Pancreas (tissue), 10 donors: Measurements from ENCODE around the gene DDX1. TPM values are rescaled to one million over a fixed set of nuclear protein-coding genes. Genes with fewer than 3 reads are reported as not detected.

Experiments used
- ATAC-seq, 4 donors: fragments of 200-7000 bp; cut with Tn5 transposase; one replicate each; pipeline versions ENCODE4 v1.8.0 to v1.9.1; 2020; ENCODE audit warnings: mild to moderate bottlenecking in 4 of 4, moderate library complexity in 4 of 4
- DNase-seq, 6 donors: peaks; one replicate each; pipeline ENCODE4 v3.0.0-alpha.2; 2020
- FAIRE-seq: peaks from 2 replicates; lab custom pipeline; 2012; peaks lifted over from hg19 to GRCh38; lab: Jason Lieb, UNC
- H3K27ac ChIP-seq, 4 donors: fragments of 200-600 bp; sonication (generic); 1 replicate in 3 of 4; 2 replicates in 1 of 4; pipeline versions ENCODE4 v1.5.0 to v1.8.0; 2020
- H3K27me3 ChIP-seq, 4 donors: fragments of 200-600 bp; one replicate each; pipeline ENCODE4 v1.8.0; 2021
- H3K36me3 ChIP-seq, 3 donors: fragments of 200-600 bp; sonication (generic) in 1 of 3; one replicate each; pipeline versions ENCODE4 v1.5.0 to v1.8.0; 2020 to 2021
- H3K4me1 ChIP-seq, 3 donors: fragments of 200-600 bp; one replicate each; pipeline ENCODE4 v1.8.0; 2021
- H3K4me3 ChIP-seq, 4 donors: fragments of 200-600 bp; sonication (generic) in 2 of 4; one replicate each; pipeline versions ENCODE4 v1.5.0 to v1.8.0; 2020 to 2021
- H3K9me3 ChIP-seq, 4 donors: fragments of 200-600 bp; one replicate each; pipeline ENCODE4 v1.8.0; 2021
- CTCF ChIP-seq, 4 donors: fragments of 200-600 bp; sonication (generic) in 3 of 4; IDR thresholded peaks; one replicate each; pipeline versions ENCODE4 v1.5.0 to v1.8.0; 2021; ENCODE audit warnings: antibody characterized with exemption in 4 of 4
- WGBS, 2 donors: extraction: QIAGEN DNeasy Blood & Tissue Kit; methylation state at CpG; one replicate each; pipeline ENCODE4 v1.1.7; 2013; 5-methylcytosine and 5-hydroxymethylcytosine counted together
- intact Hi-C, 3 donors: fragments of 100-400 bp; cut with DNase I; formaldehyde crosslinking; loops; one replicate each; pipeline versions ENCODE4 v1.11.1 to v1.14.2; 2022
- polyA plus RNA-seq, 2 donors: library from polyadenylated mRNA; stranded (reverse); fragments of 200-250 nt; gene quantifications; one replicate each; pipeline ENCODE4 v1.2.3, GENCODE V29; 2013
- total RNA-seq, 6 donors: library from RNA; stranded (reverse); fragmentation: NEBNext Ultra II Directional in 4 of 6; extraction: Animal tissue kit (Norgen Biotek cat#: 25700) in 4 of 6; gene quantifications; one replicate each; pipeline versions ENCODE4 v1.2.1 to v1.2.4, GENCODE V29; 2021 to 2023
- donor health status: healthy with polysubstance abuse.
- donor health status: DM: no; HTN: no; CAD: no; lungs with moderate emphysema.
- donor health status: DM: no; HTN: no; CAD: no.
- donor health status: control.
- donor health status: control.
- donor health status: Bipolar disorder and iron deficiency.
- donor health status: DM: yes; HTN: yes; CAD: no.
- donor health status: DM: no; HTN: no; CAD: no.
- donor health status: DM: no; HTN: no; CAD: no.
- donor health status: DM: yes; HTN: yes; CAD: no.

The DDX1 gene
- total and polyA plus RNA-seq, 8 donors = 25.5 to 55.1 (median 43.1) TPM

DNA sequence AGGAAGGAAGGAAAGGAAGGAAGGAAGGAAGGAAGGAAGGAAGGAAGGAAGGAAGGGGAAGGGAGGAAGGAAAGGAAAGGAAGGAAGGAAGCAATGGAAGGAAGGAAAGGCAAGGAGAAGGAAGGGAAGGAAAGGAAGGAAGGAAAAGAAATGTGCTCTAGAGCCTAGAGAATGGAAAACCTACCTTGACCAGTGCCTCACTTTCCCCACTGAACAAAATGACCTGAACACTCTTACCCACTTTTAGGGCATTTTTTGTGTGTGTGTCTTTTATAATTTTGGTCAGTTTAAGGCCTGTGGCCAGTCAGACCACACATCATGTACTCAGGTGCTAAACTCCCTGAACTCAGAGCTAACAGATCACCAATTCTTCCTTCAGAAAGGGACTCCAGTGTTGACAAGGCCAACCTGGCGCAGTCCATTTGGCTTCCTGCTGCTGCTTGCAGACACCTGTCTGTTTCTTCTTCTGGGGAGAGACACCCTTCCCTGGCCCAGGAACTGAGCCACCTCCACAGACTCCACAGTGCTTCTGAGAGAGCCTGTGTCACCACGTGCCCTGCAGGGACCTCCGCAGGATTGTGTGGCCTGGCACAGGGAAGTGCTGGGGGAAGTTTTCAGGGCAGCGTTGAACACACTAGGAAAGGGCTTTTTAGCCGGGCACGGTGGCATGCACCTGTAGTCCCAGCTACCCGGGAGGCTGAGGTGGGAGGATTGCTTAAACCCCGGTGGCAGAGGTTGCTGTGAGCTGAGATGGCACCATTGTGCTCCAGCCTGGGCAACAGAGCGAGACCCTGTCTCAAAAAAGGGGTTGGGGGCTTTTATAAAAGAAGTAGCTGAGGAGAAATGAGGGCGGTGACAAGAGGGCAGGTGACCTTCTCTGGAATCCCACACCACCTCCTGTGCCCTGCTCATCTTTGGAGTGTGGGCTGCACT, 57.2 kb downstream of the DDX1 start:
- 80 to 89% methylated on average over 10 of the region's 10 CpGs for WGBS, 2 donors
- no peaks in the 10 kb centered on the region for H3K36me3 ChIP-seq
- FAIRE-seq (no peak), ATAC-seq (no peak), DNase-seq (no peak)
- intact Hi-C loops = loop anchor here in 1 of 3 donors (10.0 kb wide), 1 partner anchor 846 kb away; no protein-coding TSS in a partner anchor
- no peak overlapping the region for H3K27ac ChIP-seq
- H3K27me3 ChIP-seq = no peaks in the 10 kb centered on the region
- H3K4me1 ChIP-seq = no peaks in the 10 kb centered on the region
- no peak for TF ChIP-seq CTCF (IDR thresholded peaks at IDR 0.05)
- no peaks in the 10 kb centered on the region for H3K9me3 ChIP-seq
- H3K4me3 ChIP-seq = no peak overlapping the region

DNA sequence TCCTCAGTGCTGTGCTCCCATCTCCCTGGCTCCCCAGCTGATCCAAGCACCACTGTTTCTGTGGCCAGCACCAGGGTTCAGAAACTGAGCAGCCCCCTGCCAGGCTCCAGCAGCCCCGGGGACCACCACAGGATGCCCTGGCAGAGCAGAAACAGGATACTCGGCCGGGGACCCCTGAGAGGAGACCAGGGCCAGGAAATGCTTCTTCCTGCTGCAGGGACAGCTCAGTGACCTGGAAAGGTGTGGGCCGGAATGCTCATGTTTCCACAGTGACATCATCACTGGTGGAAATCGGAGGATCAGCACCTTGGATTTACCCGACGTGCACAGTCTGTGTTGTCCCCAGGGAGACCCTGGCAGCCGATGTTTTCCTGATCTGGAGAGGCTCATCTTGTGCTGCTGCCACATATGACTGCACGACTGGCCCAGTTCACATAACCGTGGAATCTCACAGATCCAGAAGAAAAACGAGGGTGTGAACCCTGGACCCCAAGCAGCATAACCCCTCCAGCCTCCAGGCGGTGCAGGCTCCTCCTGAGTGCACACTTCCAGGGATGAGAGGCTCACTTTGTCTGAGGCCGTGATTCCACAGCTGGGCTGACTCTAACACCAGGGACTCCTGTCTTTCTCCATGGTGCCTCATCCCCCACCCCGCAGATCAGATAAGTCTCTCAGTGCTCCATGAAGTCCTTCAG, 58.0 kb downstream of the DDX1 start:
- H3K4me1 ChIP-seq = no peaks in the 10 kb centered on the region
- TF ChIP-seq CTCF (IDR thresholded peaks at IDR 0.05) = no peak
- no peak overlapping the region for H3K4me3 ChIP-seq
- ATAC-seq (no peak), FAIRE-seq (no peak), DNase-seq (no peak)
- H3K27me3 ChIP-seq = no peaks in the 10 kb centered on the region
- WGBS, 2 donors = 59 to 65% methylated on average over 14 of the region's 14 CpGs
- no peaks in the 10 kb centered on the region for H3K36me3 ChIP-seq
- no peak overlapping the region for H3K27ac ChIP-seq
- intact Hi-C loops = loop anchor here in 1 of 3 donors (10.0 kb wide), 1 partner anchor 845 kb away; no protein-coding TSS in a partner anchor
- H3K9me3 ChIP-seq = no peaks in the 10 kb centered on the region

- H3K27ac ChIP-seq = no peak overlapping the region
- no peak for ATAC-seq
- H3K4me1 ChIP-seq = no peaks in the 10 kb centered on the region
- no peak overlapping the region for H3K4me3 ChIP-seq
- H3K27me3 ChIP-seq = no peaks in the 10 kb centered on the region
- 72 to 79% methylated on average over 11 of the region's 11 CpGs for WGBS, 2 donors
- H3K9me3 ChIP-seq = no peaks in the 10 kb centered on the region
- DNase-seq = no peak
- intact Hi-C loops = no loop called here
- H3K36me3 ChIP-seq = no peaks in the 10 kb centered on the region
- no peak for TF ChIP-seq CTCF (IDR thresholded peaks at IDR 0.05)
- FAIRE-seq = no peak
These were observed 59.1 kb downstream of the DDX1 start for GRCh38 chr2:15650616-15651366.

GRCh38 chr2:15651367-15651727, 59.7 kb downstream of the DDX1 start:
- H3K4me3 ChIP-seq = no peak overlapping the region
- WGBS, 2 donors = 85 to 91% methylated on average over 7 of the region's 7 CpGs
- no peaks in the 10 kb centered on the region for H3K4me1 ChIP-seq
- no peaks in the 10 kb centered on the region for H3K9me3 ChIP-seq
- FAIRE-seq (no peak), ATAC-seq (no peak), DNase-seq (no peak)
- no peak overlapping the region for H3K27ac ChIP-seq
- intact Hi-C loops = no loop called here
- no peaks in the 10 kb centered on the region for H3K36me3 ChIP-seq
- TF ChIP-seq CTCF (IDR thresholded peaks at IDR 0.05) = no peak
- no peaks in the 10 kb centered on the region for H3K27me3 ChIP-seq
